UCSD-AML1 (cell line): ENCODE data around the gene BCS1L.
A peak's percentile ranks its signal among the peaks of the same experiment; 100 is the strongest.

Source experiments
- DNase-seq: peaks from one replicate; lab custom pipeline; 2025; ENCODE audit not compliant: unreplicated experiment; lab: John Stamatoyannopoulos, UW

The BCS1L gene

DNA sequence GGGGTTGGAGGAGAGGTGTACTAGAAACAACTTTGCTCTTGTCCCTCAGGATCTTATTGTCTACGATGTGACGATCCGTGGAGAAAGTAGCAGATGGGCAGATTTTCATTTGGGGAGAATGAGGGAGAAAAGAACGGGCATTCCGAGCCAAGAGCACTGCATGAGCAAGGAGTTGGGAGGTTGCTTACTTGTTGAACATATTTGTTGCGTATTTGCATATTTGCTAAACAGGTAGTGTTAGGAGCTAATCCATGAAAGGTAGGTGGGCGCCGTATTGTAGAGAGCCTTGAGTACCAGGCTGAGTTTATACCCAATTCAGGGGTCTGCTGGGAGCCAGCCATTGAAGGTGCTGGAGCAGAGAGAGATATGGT lies 490 bp downstream of the BCS1L start:
- DNase-seq: no peak

DNA sequence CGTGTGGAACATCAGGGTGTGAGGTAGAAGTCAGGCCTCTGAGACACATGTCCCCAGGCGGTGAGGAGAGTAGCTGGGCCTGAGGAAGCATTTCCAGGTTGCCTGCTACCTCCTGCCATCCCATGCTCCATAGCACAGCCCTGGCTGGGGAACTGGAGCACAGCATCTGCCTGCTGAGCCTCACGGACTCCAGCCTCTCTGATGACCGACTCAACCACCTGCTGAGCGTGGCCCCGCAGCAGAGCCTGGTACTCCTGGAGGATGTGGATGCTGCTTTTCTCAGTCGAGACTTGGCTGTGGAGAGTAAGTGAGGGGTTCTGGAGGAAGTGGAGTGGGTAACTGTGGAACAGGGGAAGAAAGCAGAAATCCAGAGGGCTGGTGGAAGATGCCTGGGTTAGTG lies 2.9 kb downstream of the BCS1L start:
- DNase-seq: no peak

DNA sequence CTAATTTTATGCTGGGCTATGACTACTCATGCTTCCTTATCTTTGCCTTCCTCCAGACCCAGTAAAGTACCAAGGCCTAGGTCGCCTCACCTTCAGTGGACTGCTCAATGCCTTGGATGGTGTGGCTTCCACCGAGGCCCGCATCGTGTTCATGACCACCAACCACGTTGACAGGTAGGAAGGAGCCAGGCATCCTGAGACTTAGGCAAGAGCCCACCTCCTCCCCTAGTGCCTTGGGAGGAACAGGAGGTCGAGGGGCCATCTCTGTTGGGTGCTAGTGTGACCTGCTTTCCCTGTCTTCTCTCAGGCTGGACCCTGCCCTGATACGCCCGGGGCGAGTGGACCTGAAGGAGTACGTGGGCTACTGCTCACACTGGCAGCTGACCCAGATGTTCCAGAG lies 3.3 kb downstream of the BCS1L start:
- DNase-seq: no peak

DNA sequence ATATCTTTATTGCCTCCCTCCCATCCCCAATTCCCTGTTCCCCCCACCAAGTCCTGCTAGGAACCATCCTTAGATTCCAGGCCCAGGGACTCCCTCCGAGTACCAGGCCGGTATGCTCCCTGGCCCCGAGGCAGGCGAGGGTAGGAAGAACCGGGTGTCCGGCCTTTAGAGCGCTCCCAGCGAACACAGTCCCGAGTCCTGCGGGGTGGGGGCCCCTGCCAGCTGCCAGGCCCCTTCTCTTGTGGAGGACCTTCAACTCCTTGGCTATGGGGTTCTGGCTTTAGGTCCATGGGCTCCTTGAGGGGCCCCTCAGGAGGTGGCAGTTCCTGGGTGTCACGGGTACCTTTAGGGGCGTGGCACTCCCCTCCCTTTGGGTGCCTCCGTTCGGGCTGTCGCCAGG lies 4.4 kb downstream of the BCS1L start:
- no peak for DNase-seq

DNA sequence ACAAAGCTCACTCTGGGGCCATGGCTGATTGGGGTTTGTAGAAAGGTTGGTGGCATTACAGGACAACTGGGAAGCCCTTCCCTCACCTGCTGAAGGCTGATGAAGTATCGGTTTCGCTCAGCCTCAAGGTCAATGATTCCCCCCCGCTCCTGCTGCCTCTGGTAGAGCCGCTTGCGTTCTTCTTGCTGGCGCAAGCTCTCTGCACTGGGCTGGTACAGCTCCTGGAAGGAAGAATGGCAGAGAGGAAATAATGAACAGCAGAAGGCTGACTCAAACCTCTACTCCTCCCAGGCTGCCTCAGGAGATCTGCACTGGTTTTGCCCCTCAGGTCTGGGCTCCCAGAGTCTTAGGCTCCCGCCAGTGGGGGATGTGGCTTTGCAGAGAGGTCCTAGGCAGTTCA lies 5.2 kb downstream of the BCS1L start:
- DNase-seq: no peak

DNA sequence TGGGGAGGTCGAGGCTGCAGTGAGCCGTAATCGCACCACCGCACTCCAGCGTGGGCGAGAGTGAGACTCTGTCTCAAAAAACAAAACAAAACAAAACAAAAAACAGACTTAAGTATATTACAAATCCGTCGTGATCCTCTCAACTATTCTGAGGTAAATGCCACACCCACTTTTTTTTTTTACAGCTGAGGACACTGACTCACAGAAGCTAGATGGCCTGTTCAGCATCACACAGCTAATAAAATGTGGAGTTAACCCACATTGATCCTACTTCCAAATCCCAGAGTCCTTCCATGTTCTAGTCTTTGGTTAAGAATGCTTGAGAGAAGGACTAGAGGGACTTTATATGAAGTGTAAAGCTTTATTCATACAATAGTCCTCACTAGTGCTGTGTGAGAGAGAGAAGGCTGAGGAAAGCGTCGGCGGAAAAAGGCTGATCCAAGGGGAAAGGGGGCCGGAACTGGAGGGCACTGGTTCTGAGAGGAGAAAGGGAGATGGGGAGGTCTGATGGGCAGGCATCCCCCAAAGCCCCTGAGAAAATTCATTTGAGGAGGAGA lies 11.7 kb downstream of the BCS1L start:
- DNase-seq: no peak

DNA sequence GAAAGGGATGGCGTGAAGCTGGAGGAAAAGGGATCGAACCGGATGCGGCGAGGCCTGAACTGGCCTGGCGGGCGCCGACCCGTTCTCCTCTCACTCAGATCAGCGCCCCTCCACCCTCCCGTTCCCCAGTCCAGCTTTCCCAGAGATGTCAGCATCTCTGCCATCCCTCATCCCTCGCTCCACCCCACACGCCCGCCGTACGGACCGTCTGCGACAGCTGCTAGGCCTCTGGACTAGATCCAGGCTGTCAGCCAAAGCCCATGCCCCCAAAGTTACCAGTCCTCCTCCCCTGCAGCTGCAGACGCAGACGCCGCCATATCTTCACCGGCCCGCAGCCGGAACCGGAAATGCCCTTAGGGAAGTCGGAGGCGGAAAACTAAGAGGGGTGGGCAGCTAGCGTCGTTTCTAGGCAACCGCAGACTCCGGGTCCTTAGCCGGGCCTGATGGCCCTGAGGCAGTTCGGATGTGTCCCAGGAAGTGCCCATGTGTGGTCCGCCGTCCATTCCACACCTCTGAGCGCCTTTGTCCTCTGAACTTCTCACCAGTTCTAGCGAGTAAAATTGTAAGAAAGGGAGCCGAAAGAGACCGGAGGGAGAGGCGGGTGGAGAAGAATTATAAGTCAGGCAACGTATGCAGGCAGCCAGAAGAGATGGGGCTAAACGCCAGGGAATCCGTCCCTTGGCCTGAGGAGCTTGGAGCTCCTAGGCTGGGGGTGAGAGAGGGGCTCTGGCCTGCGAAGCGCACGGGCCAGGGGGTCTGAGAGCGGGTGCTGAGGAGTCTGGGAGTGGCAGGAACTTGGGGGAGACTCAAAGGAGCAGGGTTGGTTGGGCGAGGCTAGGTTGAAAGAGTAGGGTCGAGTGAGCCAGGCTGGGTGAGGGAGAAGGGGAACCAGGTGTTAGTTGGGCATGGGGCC lies 12.4 kb downstream of the BCS1L start, which contains the start of the genes RNF25 and STK36:
TSS of gene RNF25 (minus strand) at position 349 of the 913 bp plus-strand sequence. CDS start at position 317, 32 bp downstream.
TSS of gene STK36 (plus strand) at position 433 of the 913 bp plus-strand sequence. CDS start 744 bp downstream, outside the sequence.
- peak; percentile 87 for DNase-seq

DNA sequence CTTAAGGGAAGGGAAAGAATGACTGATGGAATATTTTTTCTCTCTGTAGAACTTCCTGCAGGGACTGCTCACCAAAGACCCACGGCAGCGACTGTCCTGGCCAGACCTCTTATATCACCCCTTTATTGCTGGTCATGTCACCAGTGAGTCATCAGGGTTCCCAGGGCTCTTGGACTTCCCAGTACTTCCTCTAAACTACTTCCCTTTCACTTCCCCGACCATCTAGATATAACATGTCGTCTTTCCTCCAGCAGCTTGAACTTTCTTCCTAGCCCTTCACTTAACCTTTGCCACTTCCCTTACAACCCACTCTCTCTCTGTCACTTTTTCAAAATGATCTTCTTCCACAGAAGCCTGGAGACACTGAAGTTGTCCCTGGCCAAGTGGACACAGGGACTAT lies 19.6 kb downstream of the BCS1L start:
- peak; percentile 24 for DNase-seq

DNA sequence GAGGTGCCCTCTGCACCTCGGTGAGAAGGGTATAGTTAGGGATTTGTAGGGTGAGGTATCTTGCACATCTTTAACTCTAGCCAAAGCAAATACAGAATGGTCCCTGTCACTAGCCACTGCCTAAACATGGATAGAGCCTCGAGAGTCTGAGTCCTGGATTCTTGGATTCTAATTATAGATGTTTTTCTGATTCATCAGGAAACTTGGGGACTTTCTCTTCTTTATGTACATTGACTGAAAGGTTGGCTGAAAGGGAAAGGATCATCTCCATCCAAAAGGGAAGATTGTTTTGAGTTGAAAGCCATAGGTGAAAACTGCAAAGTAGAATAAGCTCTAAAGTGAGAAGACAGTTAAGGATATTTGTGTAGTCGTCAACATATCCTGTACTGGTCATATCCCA lies 20.6 kb downstream of the BCS1L start:
- no peak for DNase-seq

DNA sequence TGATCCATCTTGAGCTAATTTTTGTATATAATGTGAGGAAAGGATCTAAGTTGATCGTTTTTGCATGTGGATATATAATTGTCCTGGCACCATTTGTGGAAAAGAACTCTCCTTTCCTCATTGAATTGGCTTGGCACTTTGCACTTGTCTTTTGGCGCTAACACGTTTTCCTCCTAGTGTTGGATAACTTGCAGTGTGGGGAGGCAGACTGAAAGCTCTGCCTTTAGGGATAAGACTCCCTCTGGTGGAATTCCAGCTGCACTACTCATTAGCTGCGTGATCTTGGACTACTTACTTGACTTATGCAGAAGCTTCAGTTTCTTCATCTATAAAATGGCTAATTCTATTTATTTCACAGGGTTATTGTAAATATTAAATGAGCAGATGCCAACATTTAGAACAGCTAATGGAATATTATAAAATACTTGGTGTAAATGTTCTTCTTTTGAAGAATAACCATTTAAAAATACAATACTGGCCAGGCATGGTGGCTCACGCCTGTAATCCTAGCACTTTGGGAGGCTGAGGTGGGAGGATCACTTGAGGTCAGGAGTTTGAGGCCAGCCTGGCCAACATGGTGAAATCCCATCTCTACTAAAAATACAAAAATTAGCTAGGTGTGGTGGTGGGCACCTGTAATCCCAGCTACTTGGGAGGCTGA lies 28.0 kb downstream of the BCS1L start:
- DNase-seq: peak; percentile 21

DNA sequence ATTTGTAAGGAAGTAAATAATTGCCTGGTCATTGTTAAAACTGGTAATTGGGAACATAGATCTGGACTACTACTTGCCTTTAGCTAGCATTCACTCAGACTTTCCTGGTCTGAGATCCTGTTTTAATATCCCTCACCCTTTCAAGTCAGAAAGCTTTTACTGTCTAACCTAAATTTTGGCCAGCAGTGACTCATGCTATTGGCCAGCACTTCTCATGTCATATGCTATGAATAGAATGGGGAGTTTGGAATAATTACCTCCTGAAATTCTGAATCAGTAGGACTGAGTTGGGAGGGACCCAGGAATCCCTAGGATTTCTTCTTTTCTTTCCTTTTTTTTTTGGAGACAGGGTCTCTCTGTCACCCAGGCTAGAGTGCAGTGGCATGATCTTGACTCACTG lies 31.8 kb downstream of the BCS1L start:
- DNase-seq: no peak

DNA sequence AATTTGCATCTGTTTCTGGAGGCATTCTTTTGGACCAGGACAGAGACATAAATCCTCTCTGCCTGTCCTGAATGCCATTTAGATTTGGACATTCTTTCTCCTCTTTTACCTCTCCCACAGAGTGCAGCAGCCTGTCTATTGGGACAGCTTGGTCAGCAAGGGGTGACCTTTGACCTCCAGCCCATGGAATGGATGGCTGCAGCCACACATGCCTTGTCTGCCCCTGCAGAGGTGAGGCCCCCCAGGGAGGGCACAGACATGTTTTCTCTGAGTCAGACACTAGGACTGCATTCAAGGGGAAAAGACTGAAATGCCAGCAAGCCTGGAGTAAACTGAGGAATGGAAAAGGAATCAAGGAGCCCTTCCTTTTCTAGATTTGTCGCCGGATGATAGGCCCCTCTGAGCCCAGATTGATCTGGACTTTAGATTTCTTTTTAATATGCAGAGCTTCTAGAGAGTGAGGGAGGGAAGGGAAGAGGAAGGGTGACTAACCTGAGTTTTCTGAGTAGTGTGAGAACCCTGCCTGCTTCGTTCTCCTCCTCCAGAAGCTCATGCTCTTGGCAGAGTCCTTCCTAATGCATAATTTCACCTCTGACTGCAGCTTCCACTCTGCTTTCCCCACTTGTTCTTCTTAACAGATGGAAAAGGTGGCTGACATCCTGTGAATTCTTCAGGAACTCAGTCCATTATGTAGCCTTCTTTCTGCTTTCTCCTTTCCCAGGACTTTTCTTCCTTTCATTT lies 35.1 kb downstream of the BCS1L start:
- no peak for DNase-seq

DNA sequence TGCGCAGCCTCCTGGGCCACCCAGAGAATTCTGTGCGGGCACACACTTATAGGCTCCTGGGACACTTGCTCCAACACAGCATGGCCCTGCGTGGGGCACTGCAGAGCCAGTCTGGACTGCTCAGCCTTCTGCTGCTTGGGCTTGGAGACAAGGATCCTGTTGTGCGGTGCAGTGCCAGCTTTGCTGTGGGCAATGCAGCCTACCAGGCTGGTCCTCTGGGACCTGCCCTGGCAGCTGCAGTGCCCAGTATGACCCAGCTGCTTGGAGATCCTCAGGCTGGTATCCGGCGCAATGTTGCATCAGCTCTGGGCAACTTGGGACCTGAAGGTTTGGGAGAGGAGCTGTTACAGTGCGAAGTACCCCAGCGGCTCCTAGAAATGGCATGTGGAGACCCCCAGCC lies 39.4 kb downstream of the BCS1L start:
- DNase-seq: no peak

DNA sequence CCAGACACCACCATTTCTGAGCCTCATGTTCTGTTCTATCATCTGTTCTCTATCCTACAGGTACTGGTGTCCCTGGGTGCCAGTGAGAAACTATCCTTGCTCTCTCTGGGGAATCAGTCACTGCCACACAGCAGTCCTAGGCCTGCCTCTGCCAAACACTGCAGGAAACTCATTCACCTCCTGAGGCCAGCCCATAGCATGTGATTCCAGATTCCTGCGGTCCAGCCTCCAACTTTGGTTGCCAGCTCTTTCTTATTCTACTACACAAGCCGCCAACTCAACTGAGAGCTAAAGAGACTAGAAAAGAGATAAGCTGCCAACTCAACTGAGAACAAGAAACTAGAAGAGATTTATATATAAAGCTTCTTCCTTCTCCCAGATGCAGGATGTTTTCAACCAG lies 42.3 kb downstream of the BCS1L start:
- DNase-seq: no peak

DNA sequence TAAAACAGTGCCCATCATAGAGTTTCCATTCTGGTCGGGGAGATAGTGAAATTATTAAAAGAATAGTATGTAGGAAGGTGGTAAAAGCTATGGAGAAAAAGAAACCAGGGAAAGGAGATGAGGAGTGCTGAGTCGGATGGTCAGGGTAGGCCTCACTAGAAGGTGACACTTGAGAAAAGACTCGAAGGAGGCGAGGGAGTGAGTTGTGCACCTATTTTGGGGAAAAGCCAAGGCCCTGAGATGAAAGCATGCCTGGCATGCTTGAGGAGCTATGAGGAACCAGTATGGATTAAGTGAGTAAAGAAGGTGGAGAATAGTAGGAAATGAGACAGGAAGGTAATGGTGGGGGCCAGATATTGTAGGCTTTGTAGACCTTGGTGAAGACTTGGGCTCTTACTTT lies 43.9 kb downstream of the BCS1L start:
- no peak for DNase-seq

DNA sequence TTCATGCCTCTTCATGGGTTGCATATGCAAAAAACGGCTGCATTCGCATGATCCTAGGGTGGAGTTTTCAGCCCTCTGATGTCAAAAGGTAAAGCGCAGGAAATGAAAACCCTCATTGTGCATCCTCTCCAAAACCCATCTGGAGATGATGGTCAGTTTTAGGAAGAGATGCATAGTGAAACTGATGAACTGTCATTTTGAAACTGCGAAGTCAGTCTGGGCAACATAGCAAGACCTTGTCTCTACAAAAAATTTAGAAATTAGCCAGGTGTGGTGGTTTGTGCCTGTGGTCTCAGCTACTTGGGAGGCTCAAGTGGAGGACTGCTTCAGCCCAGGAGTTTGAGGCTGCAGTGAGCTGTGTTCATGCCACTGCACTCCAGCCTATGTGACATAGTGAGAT lies 48.6 kb downstream of the BCS1L start:
- no peak for DNase-seq

DNA sequence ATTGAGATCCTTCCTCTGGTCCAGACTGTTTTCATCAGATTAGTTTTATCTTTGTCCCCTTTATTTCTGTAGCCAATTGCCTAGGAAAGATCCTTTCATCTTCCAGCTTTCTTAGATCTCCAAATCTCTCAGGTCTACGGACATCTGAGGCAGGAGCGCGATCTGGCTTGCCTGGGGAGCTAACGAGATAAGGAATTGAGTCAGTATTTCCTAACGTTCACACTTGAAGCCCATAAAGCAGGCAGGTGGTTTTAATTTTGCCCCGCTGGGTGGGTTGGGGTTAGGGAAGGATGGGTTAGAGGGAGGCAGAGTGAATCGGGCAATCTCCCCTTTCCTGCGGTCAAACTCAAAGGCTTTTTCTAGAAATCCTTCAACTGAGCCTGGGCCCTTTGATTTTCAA lies 50.4 kb downstream of the BCS1L start:
- DNase-seq: no peak

DNA sequence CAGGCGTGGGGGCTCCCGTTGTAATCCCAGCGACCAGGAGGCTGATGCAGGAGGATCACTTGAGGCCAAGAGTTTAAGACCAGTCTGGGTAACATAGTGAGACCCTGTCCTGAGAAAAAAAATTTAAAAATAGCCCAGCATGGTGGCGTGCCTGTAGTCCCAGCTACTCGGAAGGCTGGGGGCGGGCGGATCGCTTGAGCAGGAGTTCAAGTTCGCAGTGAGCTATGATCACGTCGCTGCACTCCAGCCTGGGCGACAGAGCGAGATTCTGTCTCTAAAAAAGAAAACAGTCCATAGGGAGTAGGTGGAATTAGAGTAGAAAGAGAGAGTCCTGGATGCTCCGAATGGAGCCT lies 50.8 kb downstream of the BCS1L start:
- DNase-seq: no peak

DNA sequence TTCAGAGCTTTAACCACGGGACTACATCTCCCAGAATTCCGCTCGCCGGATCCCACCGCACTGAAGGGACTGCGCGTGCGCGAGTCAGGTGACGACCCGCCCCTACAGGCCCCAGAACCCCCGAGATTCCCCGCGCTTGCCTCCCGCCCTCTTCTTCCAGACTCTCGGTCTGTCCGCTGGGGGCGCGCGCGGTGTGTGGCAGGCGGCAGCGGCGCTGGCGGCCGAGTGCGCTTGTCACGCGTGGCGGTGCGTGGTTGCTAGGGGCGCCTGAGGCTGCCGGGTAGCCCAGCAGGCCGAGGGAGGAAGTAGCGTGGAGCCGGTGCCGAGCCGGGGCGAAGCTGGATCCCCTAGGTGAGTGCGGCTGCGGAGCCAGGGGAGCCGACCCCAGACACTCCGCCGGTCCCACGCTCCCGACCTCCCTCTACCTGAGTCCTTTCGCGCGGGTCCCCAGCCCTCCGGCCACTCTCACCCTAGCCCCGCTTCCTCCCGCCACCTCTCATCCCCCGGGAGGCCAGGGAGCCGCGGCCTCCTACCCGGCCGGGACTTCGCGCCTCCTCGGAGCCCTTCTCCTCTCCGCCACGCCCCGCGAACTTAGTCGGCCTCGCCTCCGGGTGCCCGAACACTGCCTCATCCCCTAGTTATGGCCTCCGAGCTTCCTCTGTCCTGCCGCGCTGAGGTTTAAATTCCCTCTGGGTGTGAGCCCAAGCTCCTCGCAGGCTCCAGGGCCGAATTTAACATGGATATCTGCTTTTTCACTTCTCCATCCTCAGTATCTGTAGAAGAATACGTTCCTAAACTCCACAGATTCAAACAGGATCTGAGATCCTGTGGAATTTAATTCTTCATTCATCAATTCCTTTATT lies 51.4 kb downstream of the BCS1L start, which contains the start of gene TTLL4:
TSS of gene TTLL4 (plus strand) at position 149 of the 863 bp plus-strand sequence. CDS start 26,842 bp downstream, outside the sequence.
- peak; percentile 98 for DNase-seq

DNA sequence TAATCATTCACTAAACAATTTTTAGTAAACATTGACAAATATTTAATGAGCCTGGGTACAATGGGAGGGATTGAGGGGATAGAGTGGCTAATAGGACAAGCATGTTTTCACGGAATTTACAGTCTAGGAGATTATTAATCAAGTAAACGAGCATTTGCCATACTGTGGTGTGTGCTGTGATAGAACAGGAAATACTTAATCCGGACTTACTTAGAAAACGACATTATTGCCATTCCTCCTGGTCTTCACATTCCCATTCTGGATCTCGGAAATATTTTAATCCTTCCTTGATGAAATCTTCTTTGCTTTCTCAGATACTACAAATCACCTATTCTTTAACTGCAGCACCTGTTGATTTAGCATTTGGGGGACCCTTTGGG lies 52.1 kb downstream of the BCS1L start:
- DNase-seq: no peak
